ENCODE data around the gene DCDC1.

DNA sequence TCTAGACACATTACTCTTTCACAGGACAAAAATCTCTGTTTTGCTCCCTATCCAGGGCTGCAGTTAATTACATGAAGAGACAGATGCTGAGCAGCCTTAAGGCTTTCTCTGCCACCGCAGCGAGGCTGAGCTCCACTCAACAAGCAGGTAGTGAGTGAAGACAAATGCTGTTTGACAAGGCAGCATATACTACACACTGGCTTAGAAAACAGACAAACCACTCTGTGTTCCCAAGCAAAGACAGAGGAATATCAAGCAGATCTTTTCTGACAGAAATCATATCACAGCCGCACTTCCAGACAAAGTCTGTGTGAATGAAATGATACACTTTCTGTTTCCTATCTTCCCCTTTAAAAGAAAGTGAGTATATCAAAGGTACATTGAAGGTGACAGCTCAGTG, 368.1 kb downstream of the DCDC1 start:
- TF ChIP-seq, protein P1, sequence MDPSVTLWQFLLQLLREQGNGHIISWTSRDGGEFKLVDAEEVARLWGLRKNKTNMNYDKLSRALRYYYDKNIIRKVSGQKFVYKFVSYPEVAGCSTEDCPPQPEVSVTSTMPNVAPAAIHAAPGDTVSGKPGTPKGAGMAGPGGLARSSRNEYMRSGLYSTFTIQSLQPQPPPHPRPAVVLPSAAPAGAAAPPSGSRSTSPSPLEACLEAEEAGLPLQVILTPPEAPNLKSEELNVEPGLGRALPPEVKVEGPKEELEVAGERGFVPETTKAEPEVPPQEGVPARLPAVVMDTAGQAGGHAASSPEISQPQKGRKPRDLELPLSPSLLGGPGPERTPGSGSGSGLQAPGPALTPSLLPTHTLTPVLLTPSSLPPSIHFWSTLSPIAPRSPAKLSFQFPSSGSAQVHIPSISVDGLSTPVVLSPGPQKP (IDR thresholded peaks at IDR 0.05; ENCODE audit: low read depth, low read length) = no peak
- TF ChIP-seq, protein P2, sequence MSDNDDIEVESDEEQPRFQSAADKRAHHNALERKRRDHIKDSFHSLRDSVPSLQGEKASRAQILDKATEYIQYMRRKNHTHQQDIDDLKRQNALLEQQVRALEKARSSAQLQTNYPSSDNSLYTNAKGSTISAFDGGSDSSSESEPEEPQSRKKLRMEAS (IDR thresholded peaks at IDR 0.05) = no peak
- no peak for TF ChIP-seq POLR2A (IDR thresholded peaks at IDR 0.05; ENCODE audit: low read length)
- TF ChIP-seq RFX5 (IDR thresholded peaks at IDR 0.05) = no peak
- TF ChIP-seq, protein P3, sequence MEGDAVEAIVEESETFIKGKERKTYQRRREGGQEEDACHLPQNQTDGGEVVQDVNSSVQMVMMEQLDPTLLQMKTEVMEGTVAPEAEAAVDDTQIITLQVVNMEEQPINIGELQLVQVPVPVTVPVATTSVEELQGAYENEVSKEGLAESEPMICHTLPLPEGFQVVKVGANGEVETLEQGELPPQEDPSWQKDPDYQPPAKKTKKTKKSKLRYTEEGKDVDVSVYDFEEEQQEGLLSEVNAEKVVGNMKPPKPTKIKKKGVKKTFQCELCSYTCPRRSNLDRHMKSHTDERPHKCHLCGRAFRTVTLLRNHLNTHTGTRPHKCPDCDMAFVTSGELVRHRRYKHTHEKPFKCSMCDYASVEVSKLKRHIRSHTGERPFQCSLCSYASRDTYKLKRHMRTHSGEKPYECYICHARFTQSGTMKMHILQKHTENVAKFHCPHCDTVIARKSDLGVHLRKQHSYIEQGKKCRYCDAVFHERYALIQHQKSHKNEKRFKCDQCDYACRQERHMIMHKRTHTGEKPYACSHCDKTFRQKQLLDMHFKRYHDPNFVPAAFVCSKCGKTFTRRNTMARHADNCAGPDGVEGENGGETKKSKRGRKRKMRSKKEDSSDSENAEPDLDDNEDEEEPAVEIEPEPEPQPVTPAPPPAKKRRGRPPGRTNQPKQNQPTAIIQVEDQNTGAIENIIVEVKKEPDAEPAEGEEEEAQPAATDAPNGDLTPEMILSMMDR (IDR thresholded peaks at IDR 0.05) = no peak
- TF ChIP-seq CHD2 (IDR thresholded peaks at IDR 0.05; ENCODE audit: low read length, partially characterized antibody) = no peak
- TF ChIP-seq EHMT2 (IDR thresholded peaks at IDR 0.05; ENCODE audit: low read depth) = no peak
- TF ChIP-seq, protein P4, sequence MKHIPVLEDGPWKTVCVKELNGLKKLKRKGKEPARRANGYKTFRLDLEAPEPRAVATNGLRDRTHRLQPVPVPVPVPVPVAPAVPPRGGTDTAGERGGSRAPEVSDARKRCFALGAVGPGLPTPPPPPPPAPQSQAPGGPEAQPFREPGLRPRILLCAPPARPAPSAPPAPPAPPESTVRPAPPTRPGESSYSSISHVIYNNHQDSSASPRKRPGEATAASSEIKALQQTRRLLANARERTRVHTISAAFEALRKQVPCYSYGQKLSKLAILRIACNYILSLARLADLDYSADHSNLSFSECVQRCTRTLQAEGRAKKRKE (CRISPR knock-in tag; IDR thresholded peaks at IDR 0.05; ENCODE audit: low read depth) = no peak

Data from A549 (cell line).